Amygdala (tissue), 56 donors: ENCODE measurements around the gene GATB.
A peak's percentile ranks its signal among the peaks of the same experiment; 100 is the strongest.

Source experiments
- DNase-seq, 56 donors: peaks; one replicate each; lab custom pipeline; 2025; lab: John Stamatoyannopoulos, UW

Gene GATB

GRCh38 chr4:151760712-151761661, at the start of gene GATB:
TSS of gene GATB (minus strand) at chr4:151761007. CDS start at chr4:151760982, 25 bp downstream.
- DNase-seq: peak; percentile 62 to 99 (median 93)

- no peak for DNase-seq
These were observed 49.7 kb upstream of the GATB start for GRCh38 chr4:151810476-151810875.

- DNase-seq: peak in 1 of 56 donors; percentile 3
These were observed 48.9 kb upstream of the GATB start for GRCh38 chr4:151809716-151810115.

GRCh38 chr4:151808542-151808941, 47.7 kb upstream of the GATB start:
- DNase-seq: no peak

GRCh38 chr4:151808120-151808529, 47.3 kb upstream of the GATB start:
- DNase-seq: no peak

- DNase-seq: no peak
These were observed 46.4 kb upstream of the GATB start for GRCh38 chr4:151807220-151807619.

- DNase-seq: no peak
These were observed 45.7 kb upstream of the GATB start for GRCh38 chr4:151806511-151806927.

GRCh38 chr4:151804821-151805220, 44.0 kb upstream of the GATB start:
- no peak for DNase-seq

GRCh38 chr4:151804086-151804630, 43.4 kb upstream of the GATB start:
- no peak for DNase-seq

- DNase-seq: no peak
These were observed 42.4 kb upstream of the GATB start for GRCh38 chr4:151803246-151803645.

GRCh38 chr4:151801547-151802516, 41.0 kb upstream of the GATB start:
- peak in 5 of 56 donors; percentile 2 to 16 (median 3) for DNase-seq

GRCh38 chr4:151799417-151800012, 38.7 kb upstream of the GATB start:
- no peak for DNase-seq

GRCh38 chr4:151798678-151799416, 38.0 kb upstream of the GATB start:
- DNase-seq: no peak

GRCh38 chr4:151797853-151798252, 37.0 kb upstream of the GATB start:
- DNase-seq: no peak

GRCh38 chr4:151797131-151797530, 36.3 kb upstream of the GATB start:
- DNase-seq: peak in 1 of 56 donors; percentile 12

GRCh38 chr4:151796106-151796505, 35.3 kb upstream of the GATB start:
- DNase-seq: no peak

GRCh38 chr4:151792995-151793394, 32.2 kb upstream of the GATB start:
- no peak for DNase-seq

GRCh38 chr4:151792530-151792929, 31.7 kb upstream of the GATB start:
- no peak for DNase-seq

- no peak for DNase-seq
These were observed 27.2 kb upstream of the GATB start for GRCh38 chr4:151788021-151788420.

GRCh38 chr4:151786158-151786495, 25.3 kb upstream of the GATB start:
- DNase-seq: no peak
